ENCODE data around the gene LCN1.

- TF ChIP-seq SMC3 (conservative IDR thresholded peaks at IDR 0.05; ENCODE audit: poor library complexity) (no peak), EP300 (conservative IDR thresholded peaks at IDR 0.05; ENCODE audit: poor library complexity, severe bottlenecking) (no peak), CTCF (IDR thresholded peaks at IDR 0.05; ENCODE audit: poor library complexity, severe bottlenecking) (no peak), POLR2AphosphoS5 (IDR thresholded peaks at IDR 0.05) (no peak)
These were observed 41.0 kb downstream of the LCN1 start for GRCh38 chr9:135562235-135562745.

Data from neural cell (in vitro differentiated cells).